ENCODE measurements around the gene AFAP1.

The AFAP1 gene

GRCh38 chr4:7710576-7711306 lies 228.9 kb downstream of the AFAP1 start:
- no peak for DNase-seq

- no peak for DNase-seq
Observed at GRCh38 chr4:7710126-7710525, 229.5 kb downstream of the AFAP1 start.

- DNase-seq: no peak
Observed at GRCh38 chr4:7709431-7709830, 230.2 kb downstream of the AFAP1 start.

GRCh38 chr4:7708981-7709380 lies 230.7 kb downstream of the AFAP1 start:
- DNase-seq: no peak

Measured in activated CD4-positive, alpha-beta T cell treated with anti-CD3 and anti-CD28 coated beads, Interleukin-2, amount 50 U/mL, for 48 hours (primary cell).